ENCODE measurements around the gene NHERF2.

The NHERF2 gene

DNA sequence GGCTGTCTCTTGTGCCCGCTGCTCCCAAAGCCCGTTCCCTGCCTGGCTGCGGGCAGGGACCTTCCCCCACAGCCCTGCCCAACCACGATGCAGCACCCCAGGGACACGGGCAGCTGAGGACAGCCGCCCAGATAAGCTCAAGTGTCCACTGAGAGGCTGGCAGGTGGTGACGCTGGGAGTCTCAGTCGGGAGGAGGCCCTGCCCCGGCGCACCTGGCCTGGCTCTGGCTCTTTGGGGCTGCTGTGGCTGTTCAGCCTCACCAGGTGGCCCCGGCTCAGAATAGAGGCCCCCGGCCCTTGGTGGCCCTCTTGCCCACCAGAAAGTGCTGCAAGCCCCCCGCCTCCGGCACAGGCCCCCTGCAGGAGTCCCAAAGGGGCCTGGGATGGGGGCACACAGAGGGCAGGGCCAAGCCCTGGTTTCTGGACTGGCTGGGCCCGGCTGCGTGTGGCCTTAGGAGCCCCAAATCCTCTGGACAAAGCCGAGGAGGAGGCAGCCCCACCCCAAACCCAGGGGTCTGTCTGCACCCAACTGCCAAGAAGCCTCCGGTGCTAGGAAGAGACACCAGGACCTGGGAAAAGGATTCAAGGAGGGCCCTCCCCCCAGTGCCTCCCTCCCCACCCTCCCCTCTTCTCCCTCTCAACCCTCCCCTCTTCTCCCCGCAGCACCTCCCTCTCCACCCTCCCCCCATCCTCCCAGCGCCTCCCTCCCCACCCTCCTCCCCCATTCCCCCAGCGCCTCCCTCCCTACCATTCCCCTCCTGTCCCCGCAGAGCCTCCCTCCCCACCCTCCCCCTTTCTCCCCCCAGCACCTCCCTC is 15.7 kb downstream of the NHERF2 start:
- no peak for DNase-seq

DNA sequence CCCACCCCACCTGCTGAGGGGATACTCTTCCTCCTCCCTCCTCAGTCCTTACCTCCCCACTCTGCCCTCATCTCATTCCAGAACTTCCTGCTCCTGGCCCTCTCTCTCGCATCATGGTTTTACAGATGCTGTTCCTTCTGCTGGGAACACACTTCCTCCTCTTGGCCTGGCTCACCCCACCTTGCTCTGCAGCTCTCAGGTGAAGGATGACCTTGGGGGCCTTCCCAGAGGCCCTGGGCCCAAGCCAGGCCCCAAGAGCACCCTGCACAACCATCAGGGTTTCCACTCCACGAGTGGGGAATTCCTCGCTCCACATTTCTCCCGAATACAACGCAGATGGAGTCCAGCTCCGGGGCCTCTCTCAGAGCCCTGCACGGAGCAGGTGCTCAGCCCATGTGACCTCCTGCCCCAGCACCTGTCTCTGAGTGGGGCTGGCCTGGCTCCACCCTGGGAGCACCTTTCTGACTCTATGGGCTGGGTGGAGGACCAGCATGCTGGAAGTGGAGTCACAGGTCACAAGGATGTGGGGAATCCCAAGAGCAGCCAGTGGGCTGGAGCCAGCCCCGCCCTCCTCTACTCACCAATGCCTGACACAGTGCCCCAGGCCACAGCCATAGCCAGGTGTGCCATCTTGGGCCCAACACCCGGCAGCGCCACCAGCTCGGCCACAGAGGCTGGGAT is 16.4 kb downstream of the NHERF2 start:
- DNase-seq = no peak

DNA sequence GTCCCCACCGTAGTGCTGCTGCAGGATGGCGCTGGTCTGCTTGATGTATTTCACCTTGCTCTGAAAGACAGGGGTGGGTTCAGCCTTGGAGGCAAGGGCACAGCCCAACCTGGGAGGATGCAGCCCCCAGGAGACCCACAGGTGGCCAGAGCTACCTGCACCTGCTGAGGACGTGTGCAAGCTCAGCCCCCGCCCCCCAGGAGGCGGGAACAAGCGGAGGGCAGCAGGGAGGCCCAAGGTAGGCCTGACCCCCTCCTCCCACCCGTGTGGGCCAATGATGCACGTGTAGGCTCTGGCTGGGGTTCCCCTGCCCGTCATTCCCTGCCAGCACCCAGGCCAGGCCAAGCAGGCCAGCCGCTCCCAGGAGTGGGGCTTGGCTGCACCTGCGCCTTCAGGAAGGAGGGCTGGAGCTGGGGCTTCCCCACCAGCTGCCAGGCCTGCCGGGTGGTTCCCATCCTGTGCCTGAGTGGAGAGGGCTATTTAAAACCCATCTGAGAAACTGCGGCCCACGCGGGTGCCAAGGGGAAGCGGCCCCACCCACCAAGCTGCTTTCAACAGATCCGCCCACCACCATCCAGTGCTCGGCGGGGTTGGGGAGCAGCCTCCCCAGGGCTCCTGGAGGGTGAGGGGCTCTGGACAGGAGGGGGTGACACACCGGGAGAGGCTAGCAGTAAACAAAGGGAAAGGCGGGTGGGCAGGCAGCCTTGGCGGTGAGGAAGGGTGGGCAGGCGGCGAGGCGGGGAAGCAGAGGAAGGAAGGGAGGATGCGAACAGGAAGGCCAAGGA is 17.2 kb downstream of the NHERF2 start:
- peak; percentile 46 for DNase-seq

DNA sequence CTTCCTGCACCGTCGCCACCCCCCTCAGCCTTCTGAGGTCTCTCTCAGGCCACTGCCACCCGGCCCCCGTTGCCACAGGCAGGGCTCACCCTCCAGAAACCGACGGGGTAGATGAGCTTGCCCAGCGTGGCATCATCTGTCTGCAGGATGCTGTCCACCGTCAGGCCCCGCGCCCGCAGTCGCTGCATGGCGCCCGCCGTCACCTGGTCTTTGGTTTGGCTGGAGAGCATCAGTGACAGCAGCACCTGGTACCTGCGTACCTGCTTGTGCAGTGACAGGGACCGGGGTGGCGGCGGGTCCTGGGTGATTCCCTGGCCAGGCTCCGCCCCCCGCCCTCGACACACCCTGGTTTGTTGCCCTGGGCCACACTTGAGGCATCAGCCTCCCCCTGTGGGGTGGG is 17.8 kb downstream of the NHERF2 start:
- no peak for DNase-seq

DNA sequence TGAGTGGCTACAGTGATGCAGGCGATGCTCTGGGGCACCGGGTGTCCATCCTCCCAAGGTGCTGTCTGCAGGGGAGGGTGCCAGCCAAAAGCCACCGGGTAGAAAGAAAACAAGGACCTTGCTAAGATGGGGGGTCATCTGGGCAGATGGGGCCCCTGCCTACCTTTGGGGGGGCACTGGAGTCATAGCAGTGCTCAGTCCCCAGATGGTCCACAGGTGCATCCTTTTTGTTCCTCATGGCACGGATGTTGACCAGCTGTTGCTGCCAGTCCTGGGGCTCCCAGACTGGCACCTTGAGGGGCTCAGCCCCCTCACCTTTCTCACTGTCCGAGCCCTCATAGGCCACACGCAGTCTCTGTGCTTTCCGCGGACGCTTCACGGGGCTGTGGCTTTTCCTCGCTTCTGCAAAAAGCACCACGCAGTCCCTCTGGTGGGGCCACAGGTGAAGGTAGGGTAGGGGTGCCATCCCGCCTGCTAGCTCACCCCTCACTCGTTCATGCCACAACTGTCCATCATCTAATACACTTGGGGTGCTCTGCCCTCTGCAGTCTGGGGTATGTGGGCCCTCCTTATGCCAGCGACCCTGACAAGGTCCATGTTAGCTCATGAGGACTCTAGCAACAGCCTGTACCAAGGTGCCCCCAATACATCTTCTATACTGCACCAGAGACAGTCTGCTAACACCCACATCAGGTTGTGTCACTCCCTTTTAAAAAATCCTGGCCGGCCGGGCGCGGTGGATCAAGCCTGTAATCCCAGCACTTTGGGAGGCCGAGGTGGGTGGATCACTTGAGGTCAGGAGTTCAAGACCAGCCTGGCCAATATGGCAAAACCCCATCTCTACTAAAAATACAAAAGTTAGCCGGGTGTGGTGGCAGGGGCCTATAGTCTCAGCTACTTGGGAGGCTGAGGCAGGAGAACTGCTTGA is 19.5 kb downstream of the NHERF2 start:
- no peak for DNase-seq

DNA sequence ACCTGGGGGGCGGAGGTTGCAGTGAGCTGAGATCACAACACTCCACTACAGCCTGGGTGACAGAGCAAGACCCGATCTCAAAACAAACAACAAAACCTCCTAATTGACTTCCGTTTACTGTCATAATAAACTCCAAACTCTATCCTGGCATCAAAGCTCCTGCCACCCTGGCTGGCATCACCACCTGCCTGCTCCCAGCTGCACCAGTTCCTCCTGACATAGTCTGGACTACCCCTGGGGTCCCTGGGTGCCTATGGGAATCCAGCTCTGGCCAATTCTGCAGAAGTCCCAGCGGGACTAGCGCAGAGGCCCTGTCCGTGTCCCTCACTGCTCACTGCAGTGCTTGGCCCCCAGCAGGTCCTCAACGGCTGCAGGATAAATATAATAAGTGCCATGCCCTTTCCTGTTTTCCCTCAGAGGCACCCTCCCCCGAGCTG is 20.2 kb downstream of the NHERF2 start:
- DNase-seq = no peak

DNA sequence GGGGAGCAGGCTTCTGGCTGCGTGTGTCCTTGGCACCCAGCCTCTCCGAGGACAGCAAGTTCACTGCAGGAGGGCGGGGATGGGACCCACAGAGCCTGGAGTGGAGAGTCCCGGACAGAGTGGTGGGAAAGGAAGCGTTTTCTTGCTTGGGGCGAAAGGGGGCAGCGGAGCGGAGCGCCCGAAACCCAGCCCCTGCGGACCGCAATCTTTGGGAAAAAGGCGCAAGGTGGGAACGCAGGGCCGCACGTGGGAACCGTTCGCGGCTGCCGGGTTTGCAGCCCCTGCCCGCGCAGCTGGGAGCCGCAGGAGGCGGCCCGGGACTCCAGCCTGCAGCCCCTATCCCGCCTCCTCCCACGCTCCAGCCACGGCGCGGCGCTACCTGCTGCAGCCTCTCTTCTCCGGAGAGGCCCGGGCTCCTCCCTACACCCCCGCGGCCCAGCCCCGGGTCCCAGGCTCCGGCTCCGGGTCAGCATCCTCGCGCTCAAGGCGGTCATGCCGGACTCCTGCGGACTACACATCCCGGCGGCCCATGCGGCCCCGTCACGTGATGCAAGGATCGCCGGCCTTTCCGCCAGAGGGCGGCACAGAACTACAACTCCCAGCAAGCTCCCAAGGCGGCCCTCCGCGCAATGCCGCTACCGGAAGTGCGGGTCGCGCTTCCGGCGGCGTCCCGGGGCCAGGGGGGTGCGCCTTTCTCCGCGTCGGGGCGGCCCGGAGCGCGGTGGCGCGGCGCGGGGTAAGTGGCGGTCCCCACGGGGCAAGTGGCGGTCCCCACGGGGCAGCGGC is 20.8 kb downstream of the NHERF2 start, which contains the start of the genes NTHL1 and TSC2:
TSS of gene NTHL1 (minus strand) at position 505 of the 786 bp plus-strand sequence. CDS start at position 494, 11 bp downstream.
TSS of gene TSC2 (plus strand) at position 656 of the 786 bp plus-strand sequence. CDS start 631 bp downstream, outside the sequence.
- DNase-seq = peak; percentile 98

DNA sequence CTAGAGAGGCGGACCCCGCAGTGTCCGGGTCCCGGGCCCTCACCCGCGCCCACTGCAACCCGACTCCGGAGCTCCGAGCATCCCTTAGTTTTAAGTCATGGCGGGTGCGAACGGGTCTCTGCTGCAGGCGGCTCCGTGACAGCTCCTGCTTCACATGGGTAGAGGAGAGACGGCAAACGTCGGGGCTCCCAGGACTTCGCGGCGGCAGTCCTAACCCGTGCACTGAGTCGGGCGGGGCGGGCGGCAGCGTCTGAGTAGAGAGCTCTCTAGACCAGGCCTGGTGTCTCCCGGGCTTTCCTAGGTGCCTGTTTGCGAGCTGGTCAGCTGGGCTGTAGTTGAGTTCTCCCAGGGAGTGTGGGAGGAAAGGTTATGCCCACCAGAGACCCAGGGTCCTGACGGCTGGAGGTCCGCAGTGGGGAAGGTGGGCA is 21.4 kb downstream of the NHERF2 start:
- DNase-seq = peak; percentile 36

DNA sequence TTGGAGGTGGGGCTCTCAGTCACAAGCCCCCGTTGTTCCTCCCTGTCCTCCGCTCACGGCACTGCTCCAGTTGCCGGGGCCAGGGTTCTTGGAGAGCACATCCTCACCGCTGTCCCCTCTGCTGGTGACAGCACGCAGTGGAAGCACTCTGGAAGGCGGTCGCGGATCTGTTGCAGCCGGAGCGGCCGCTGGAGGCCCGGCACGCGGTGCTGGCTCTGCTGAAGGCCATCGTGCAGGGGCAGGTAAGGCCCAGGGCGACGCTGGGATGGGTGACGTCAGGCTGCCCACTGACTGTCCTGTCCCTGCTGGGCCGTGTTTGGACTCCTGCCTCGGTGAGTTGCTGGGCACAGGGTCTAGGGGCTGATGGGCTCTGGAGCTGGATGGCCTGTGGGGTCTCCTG is 26.5 kb downstream of the NHERF2 start:
- no peak for DNase-seq

DNA sequence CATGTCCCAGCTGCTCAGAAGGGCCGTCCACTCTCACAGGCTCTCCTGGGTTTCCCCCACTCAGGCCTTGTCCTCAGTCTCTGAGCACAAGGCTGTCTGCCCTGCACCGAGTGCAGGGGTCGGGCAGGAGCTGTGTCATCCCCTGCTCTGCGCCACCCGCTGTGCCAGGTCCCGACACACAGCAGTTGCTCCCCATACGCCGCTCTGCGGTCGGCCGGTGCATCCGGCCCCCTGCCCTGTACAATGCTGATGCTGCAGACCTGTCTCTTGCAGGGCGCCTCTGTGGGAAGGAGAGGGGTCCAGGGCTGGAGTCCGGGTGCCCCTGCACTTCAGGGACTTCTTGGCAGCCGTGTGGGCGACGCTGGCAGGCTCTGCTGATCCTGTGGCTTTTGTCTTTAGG is 27.2 kb downstream of the NHERF2 start:
- no peak for DNase-seq

DNA sequence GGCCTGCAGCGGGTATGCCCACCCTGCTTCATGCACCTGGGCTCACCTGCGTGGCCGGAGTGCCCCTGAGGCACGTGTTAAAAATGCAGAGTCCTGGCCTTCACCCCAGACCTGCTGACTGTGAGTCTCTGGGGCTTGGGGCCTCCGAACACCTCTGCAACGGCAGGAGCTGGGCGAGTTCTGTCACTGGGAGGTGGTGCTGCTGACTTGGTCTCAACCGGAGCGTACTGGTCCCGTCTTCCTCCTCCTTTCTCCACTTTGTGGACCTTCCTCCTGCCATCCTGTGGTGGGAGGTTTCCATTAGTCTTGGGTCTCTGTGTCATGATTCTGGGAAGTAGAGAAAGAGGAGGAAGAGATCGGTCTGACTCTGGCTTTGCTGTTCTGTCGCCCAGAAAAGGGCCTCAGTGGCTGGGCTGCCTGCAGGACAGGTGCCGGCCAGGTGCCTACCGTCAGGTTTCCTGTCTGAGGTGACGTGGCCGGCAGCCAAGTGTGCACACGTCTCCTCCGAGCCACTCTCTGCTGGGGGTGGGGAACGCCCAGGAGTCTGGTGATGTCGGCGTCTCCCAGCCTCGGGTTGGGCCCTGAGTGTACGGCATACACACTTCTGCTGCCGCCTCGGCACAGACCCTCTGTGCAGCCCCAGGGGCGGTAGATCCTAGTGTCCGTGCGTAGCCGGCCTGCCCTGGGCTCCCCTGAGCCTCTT is 28.0 kb downstream of the NHERF2 start:
- DNase-seq = no peak

DNA sequence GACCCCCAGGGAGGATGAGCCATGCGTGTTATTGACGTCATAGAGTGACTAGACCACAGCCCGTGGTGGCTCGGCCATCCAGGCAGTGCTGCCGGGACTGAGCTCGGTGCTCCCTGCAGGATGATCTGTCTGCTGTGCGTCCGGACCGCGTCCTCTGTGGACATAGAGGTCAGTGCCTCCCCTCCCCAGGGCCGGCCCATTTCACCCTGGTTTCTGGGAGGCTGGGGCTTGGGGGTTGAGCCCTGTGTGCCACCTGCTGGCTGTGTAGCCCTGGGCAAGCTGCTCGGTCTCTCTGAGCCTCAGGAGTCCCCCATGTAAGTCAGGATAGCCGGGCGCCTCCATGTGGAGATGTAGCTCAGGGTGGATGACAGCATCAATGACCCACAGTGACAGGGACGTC is 29.4 kb downstream of the NHERF2 start:
- DNase-seq = peak; percentile 25

DNA sequence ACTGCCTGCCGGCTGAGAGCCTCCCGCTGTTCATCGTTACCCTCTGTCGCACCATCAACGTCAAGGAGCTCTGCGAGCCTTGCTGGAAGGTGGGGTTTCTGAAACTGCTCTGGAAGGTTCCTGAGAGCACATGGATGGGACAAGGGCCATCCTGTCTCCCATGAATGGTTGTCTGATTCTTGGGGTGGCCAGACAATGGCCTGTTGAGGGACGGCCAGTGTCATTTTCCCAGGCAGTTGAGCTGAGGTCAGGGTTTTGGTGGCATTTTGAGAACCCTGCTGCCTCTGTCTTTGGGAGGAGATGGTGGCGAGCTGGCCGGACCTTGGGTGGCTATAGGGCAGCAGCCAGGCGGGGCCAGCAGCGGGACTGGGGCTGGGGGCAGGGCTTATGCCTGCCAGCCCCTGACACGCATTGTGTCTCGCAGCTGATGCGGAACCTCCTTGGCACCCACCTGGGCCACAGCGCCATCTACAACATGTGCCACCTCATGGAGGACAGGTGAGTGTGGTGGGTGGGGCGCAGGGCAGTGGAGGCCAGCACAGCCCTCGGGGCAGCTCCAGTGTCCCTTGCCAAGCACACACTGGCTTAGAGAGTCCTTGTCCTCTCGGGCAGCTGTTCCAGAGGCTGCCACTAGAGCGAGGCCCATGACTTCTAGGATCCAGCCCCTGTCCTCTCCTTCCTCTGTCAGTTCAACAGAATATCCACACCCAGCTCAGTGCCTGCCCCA is 30.1 kb downstream of the NHERF2 start:
- DNase-seq = peak; percentile 47

DNA sequence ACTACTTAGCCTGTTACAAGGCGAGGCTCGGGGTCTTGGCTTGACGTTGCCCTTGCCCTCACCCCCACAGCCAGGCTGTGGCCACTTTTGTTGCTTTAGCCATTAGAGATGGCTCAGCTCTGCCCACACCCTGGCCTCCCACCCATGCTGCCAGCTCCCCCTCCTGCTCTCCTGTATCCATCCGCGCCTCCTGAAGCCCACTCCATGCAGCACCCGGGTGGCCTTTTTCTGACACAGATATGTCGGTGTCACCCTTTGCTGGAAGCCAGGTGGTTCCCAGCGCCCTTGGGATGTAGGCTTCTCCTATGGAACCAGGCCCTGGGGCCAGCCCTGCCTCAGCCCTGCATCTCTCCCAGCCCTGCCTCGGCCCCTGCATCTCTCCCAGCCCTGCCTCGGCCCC is 30.7 kb downstream of the NHERF2 start:
- no peak for DNase-seq

DNA sequence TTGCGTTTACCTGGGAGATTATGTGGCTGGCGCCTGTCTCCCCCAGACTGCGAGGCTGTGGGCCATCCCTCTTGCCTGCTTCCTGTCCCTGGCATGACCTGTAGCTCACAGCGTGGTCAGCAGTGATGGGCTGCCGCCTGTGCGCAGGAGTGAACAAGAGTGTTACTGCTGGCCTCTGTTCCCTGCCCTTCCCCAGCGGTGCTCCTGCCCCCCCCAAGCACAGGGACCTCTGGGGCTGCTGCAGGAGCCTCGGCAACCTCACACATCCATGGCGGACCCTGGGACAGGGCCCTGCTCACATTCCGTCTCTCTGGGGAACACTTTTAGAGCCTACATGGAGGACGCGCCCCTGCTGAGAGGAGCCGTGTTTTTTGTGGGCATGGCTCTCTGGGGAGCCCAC is 31.7 kb downstream of the NHERF2 start:
- no peak for DNase-seq

DNA sequence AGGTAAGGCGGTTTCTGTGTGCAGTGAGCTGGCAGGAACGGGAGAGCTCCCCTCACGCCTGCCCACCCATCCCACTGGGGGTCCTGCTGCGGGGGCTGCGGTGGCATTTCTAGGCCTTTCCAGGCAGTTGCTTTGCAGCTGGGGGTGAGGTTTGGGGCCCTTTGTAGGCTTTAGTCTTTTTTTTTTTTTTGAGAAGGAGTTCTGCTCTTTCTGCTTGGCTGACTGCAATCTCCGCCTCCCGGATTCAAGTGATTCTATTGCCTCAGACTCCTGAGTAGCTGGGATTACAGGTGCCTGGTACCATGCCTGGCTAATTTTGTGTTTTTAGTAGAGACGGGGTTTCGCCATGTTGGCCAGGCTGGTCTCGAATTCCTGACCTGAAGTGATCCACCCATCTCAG is 32.2 kb downstream of the NHERF2 start:
- DNase-seq = no peak

DNA sequence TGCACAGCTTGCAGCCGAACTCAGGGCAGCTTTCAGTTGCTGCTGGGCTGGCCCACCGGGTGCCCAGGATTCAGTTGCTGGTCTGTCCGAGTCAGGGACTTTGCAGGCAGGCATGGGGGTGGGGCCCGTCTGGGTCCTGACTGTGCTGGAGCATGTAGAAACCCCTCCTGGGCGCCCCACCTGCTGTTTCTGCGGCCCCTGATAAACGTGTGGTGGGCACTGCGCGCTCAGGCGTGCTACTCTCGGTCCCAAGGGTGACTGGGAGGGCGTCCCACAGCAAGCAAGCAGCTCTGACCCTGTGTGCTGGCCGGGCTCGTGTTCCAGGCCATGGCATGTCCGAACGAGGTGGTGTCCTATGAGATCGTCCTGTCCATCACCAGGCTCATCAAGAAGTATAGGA is 33.6 kb downstream of the NHERF2 start:
- no peak for DNase-seq

DNA sequence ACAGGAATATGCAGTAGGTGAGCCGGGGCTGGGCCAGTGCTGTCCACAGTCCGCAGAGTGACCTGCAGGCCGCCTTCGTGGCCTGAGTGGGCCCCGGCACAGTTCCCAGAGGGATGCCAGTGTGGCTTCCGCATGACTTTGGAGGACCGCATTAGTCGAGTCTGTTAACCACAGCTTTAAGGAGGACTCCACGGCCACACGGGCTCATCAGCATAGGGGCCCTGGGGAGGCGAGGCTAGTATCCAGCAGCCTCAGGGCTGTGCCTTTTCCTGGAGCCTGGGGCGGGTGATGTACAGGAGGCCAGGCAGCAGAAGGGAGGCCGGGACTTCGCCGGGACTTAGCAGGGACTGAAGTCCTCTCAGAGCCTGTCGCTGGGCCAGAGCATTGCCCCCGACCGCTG is 34.3 kb downstream of the NHERF2 start:
- DNase-seq = no peak

DNA sequence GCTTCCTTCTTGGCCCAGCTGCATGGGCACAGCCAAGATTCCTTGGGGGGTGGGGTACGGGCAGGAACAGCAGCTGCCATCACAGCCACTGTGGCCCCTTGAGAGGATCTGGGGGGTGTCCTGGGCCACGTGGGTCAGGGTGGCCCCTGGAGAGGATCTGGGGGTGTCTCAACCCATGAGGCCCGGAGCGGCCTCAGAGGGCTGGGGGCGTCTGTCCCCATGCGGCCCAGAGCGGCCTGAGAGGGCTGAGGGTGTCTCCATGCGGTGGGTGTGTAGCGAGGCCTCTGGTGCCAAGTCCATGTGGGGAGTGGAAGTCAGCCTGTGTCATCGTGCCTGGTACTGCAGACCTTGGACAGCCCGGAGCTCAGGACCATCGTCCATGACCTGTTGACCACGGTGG is 34.8 kb downstream of the NHERF2 start:
- DNase-seq = no peak

DNA sequence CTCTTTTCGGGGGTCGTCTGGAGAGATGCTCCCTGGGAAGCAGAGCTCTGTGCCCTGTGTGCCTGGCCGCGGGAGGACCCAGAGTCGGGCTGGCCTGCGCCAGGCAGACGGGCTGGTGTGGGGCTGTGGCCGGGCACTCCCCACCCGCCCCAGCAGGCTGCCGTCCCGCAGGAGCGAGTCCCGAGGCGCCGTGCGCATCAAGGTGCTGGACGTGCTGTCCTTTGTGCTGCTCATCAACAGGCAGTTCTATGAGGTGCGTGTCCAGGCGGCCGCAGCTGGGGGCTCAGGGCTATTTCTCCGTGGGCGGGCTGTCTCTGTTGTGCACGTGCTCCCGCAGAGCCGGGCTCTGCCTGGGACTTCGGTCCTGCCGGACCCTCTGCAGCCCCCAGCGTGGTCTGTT is 36.1 kb downstream of the NHERF2 start:
- DNase-seq = no peak
